HepG2 (cell line): ENCODE measurements around the gene SGCE. TPM values are rescaled to one million over a fixed set of nuclear protein-coding genes. Genes with fewer than 3 reads are reported as not detected.

Experiments used
- CC2D1A ChIP-seq: sonication (generic); formaldehyde crosslinking; IDR thresholded peaks from 2 replicates; pipeline ENCODE4 v1.8.1; 2023; ENCODE audit warnings: mild to moderate bottlenecking, missing genetic modification reagents
- ETV6 ChIP-seq: sonication (generic); formaldehyde crosslinking; conservative IDR thresholded peaks from 2 replicates; pipeline ENCODE4 v1.4.0; 2020; ENCODE audit warnings: missing genetic modification reagents
- KDM4B ChIP-seq: sonication (generic); formaldehyde crosslinking; IDR thresholded peaks from 2 replicates; pipeline ENCODE4 v1.4.0; 2020; ENCODE audit warnings: missing genetic modification reagents
- NFKB2 ChIP-seq: sonication (generic); formaldehyde crosslinking; IDR thresholded peaks from 2 replicates; pipeline ENCODE4 v1.4.0; 2020; ENCODE audit warnings: missing genetic modification reagents, borderline replicate concordance
- NR1H2 ChIP-seq: sonication (generic); formaldehyde crosslinking; IDR thresholded peaks from 2 replicates; pipeline ENCODE4 v1.8.1; 2022; ENCODE audit warnings: low read depth, missing genetic modification reagents, borderline replicate concordance
- ZBTB21 ChIP-seq: sonication (generic); formaldehyde crosslinking; IDR thresholded peaks from 2 replicates; pipeline ENCODE4 v1.4.0; 2020; ENCODE audit warnings: missing genetic modification reagents
- ZNF143 ChIP-seq: sonication (generic); formaldehyde crosslinking; IDR thresholded peaks from 2 replicates; pipeline ENCODE4 v1.4.0; 2020; ENCODE audit warnings: missing genetic modification reagents
- ZNF260 ChIP-seq: sonication (generic); formaldehyde crosslinking; IDR thresholded peaks from 2 replicates; pipeline ENCODE4 v1.4.0; 2020; ENCODE audit warnings: missing genetic modification reagents, low read depth, mild to moderate bottlenecking, borderline replicate concordance
- ZNF44 ChIP-seq: sonication (generic); formaldehyde crosslinking; IDR thresholded peaks from 2 replicates; pipeline ENCODE4 v1.5.1; 2020; ENCODE audit warnings: mild to moderate bottlenecking, missing genetic modification reagents
- ZNF547 ChIP-seq: sonication (generic); formaldehyde crosslinking; IDR thresholded peaks from 2 replicates; pipeline ENCODE4 v1.5.1; 2020; ENCODE audit warnings: mild to moderate bottlenecking, missing genetic modification reagents
- ZNF562 ChIP-seq: sonication (generic); formaldehyde crosslinking; IDR thresholded peaks from 2 replicates; pipeline ENCODE4 v1.8.0; 2022; ENCODE audit warnings: missing genetic modification reagents, borderline replicate concordance
- polyA plus RNA-seq, 8 experiments: library from polyadenylated mRNA; depleted of rRNA in 3 of 8; stranded (reverse) in 7 of 8; unstranded in 1 of 8; fragments of >200 nt; fragmentation: Illumina TruSeq in 4 of 8; extraction: Trizol in 4 of 8; gene quantifications; 2 replicates each; pipeline versions ENCODE4 v1.2.1 to v1.2.3, GENCODE V29; 2011 to 2016; ENCODE audit warnings: low read depth in 4 of 8, missing spikeins in 1 of 8, mixed read lengths in 1 of 8; ENCODE audit not compliant: insufficient read depth in 1 of 8
- total RNA-seq, 5 experiments: library from RNA; depleted of rRNA; stranded (reverse); fragments of >200 nt; fragmentation: Illumina TruSeq; extraction: Trizol; gene quantifications; 2 replicates each; pipeline ENCODE4 v1.2.3, GENCODE V29; 2016; ENCODE audit warnings: low read depth in 1 of 5
- TF ChIP-seq, protein P1 (sequence below): sonication (generic); formaldehyde crosslinking; IDR thresholded peaks from 2 replicates; pipeline ENCODE4 v1.4.0; 2020; ENCODE audit warnings: missing genetic modification reagents
- TF ChIP-seq, protein P2 (sequence below): sonication (generic); formaldehyde crosslinking; IDR thresholded peaks from 2 replicates; pipeline ENCODE4 v1.8.0; 2022; ENCODE audit warnings: mild to moderate bottlenecking, missing genetic modification reagents, borderline replicate concordance
- TF ChIP-seq, protein P3 (sequence below): sonication (generic); formaldehyde crosslinking; conservative IDR thresholded peaks from 2 replicates; pipeline ENCODE4 v1.4.0; 2020; ENCODE audit warnings: missing genetic modification reagents
- TF ChIP-seq, protein P4 (sequence below): IDR thresholded peaks from 2 replicates; pipeline ENCODE4 v1.6.1; 2016; ENCODE audit warnings: control low read depth
- TF ChIP-seq, protein P5 (sequence below), 2 experiments: sonication (generic) in 1 of 2; formaldehyde crosslinking in 1 of 2; IDR thresholded peaks; 2 replicates each; pipeline versions ENCODE4 v1.5.1 to v1.6.1; 2011 to 2020; ENCODE audit warnings: borderline replicate concordance in 1 of 2, low read depth in 1 of 2, low read length in 1 of 2, mild to moderate bottlenecking in 1 of 2, missing genetic modification reagents in 1 of 2, moderate library complexity in 1 of 2
- TF ChIP-seq, protein P6 (sequence below): sonication (generic); formaldehyde crosslinking; conservative IDR thresholded peaks from 2 replicates; pipeline ENCODE4 v1.8.1; 2023; ENCODE audit warnings: missing genetic modification reagents
- TF ChIP-seq, protein P7 (sequence below): IDR thresholded peaks from 2 replicates; pipeline ENCODE4 v1.6.1; 2016; ENCODE audit warnings: missing genetic modification reagents, missing compliant biosample characterization

The SGCE gene
- total and polyA plus RNA-seq, 2 of the 13 experiments (the other 11 are each of a cell fraction or from before 2014, with no cell fraction given), result 52.3 to 71.1 TPM

DNA sequence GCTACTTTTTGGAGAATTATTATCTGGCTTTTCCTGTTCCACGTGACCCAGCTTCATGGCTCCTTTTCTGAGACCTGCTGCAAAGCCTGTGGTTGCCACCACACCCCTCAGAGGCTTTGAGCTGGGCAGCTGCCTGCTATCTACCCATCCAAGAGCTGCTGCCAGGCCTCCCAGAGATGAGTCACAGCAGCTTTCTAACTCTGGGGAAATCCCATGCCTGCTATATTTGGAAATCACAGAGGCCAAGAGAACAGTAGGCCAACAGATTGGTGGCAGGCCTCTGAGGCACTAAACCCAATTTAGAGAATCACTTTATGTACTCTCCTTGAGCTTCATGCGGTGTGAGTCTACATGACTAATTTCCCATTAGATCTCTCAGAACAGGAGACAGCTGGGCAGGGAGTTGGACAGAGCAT, 35.2 kb downstream of the SGCE start (continued):
- TF ChIP-seq, protein P1, sequence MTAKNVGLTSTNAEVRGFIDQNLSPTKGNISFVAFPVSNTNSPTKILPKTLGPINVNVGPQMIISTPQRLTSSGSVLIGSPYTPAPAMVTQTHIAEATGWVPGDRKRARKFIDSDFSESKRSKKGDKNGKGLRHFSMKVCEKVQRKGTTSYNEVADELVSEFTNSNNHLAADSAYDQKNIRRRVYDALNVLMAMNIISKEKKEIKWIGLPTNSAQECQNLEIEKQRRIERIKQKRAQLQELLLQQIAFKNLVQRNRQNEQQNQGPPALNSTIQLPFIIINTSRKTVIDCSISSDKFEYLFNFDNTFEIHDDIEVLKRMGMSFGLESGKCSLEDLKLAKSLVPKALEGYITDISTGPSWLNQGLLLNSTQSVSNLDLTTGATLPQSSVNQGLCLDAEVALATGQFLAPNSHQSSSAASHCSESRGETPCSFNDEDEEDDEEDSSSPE (CRISPR knock-in tag), result no peak
- TF ChIP-seq, protein P2, sequence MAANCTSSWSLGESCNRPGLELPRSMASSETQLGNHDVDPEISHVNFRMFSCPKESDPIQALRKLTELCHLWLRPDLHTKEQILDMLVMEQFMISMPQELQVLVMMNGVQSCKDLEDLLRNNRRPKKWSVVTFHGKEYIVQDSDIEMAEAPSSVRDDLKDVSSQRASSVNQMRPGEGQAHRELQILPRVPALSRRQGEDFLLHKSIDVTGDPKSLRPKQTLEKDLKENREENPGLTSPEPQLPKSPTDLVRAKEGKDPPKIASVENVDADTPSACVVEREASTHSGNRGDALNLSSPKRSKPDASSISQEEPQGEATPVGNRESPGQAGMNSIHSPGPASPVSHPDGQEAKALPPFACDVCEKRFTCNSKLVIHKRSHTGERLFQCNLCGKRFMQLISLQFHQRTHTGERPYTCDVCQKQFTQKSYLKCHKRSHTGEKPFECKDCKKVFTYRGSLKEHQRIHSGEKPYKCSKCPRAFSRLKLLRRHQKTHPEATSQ, result no peak
- TF ChIP-seq, protein P3, sequence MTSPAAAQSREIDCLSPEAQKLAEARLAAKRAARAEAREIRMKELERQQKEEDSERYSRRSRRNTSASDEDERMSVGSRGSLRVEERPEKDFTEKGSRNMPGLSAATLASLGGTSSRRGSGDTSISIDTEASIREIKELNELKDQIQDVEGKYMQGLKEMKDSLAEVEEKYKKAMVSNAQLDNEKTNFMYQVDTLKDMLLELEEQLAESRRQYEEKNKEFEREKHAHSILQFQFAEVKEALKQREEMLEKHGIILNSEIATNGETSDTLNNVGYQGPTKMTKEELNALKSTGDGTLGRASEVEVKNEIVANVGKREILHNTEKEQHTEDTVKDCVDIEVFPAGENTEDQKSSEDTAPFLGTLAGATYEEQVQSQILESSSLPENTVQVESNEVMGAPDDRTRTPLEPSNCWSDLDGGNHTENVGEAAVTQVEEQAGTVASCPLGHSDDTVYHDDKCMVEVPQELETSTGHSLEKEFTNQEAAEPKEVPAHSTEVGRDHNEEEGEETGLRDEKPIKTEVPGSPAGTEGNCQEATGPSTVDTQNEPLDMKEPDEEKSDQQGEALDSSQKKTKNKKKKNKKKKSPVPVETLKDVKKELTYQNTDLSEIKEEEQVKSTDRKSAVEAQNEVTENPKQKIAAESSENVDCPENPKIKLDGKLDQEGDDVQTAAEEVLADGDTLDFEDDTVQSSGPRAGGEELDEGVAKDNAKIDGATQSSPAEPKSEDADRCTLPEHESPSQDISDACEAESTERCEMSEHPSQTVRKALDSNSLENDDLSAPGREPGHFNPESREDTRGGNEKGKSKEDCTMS, result no peak
- TF ChIP-seq KDM4B (CRISPR knock-in tag) (no peak), NR1H2 (CRISPR knock-in tag) (no peak), NFKB2 (CRISPR knock-in tag) (no peak), ZNF562 (CRISPR knock-in tag) (no peak), ETV6 (no peak), CC2D1A (no peak), ZBTB21 (no peak), ZNF547 (CRISPR knock-in tag) (no peak), ZNF143 (CRISPR knock-in tag) (no peak), ZNF260 (CRISPR knock-in tag) (no peak), ZNF44 (CRISPR knock-in tag) (no peak)
- TF ChIP-seq, protein P4, sequence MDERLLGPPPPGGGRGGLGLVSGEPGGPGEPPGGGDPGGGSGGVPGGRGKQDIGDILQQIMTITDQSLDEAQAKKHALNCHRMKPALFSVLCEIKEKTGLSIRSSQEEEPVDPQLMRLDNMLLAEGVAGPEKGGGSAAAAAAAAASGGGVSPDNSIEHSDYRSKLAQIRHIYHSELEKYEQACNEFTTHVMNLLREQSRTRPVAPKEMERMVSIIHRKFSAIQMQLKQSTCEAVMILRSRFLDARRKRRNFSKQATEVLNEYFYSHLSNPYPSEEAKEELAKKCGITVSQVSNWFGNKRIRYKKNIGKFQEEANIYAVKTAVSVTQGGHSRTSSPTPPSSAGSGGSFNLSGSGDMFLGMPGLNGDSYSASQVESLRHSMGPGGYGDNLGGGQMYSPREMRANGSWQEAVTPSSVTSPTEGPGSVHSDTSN (CRISPR knock-in tag), result no peak
- TF ChIP-seq, protein P5, sequence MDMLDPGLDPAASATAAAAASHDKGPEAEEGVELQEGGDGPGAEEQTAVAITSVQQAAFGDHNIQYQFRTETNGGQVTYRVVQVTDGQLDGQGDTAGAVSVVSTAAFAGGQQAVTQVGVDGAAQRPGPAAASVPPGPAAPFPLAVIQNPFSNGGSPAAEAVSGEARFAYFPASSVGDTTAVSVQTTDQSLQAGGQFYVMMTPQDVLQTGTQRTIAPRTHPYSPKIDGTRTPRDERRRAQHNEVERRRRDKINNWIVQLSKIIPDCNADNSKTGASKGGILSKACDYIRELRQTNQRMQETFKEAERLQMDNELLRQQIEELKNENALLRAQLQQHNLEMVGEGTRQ (IDR thresholded peaks at IDR 0.05; ENCODE audit: low read depth, low read length), result no peak
- TF ChIP-seq, protein P5 (CRISPR knock-in tag; IDR thresholded peaks at IDR 0.05; ENCODE audit: borderline replicate concordance), result no peak; the same call in 1 of the 2 replicates
- TF ChIP-seq, protein P6, sequence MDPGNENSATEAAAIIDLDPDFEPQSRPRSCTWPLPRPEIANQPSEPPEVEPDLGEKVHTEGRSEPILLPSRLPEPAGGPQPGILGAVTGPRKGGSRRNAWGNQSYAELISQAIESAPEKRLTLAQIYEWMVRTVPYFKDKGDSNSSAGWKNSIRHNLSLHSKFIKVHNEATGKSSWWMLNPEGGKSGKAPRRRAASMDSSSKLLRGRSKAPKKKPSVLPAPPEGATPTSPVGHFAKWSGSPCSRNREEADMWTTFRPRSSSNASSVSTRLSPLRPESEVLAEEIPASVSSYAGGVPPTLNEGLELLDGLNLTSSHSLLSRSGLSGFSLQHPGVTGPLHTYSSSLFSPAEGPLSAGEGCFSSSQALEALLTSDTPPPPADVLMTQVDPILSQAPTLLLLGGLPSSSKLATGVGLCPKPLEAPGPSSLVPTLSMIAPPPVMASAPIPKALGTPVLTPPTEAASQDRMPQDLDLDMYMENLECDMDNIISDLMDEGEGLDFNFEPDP, result no peak
- TF ChIP-seq, protein P7, sequence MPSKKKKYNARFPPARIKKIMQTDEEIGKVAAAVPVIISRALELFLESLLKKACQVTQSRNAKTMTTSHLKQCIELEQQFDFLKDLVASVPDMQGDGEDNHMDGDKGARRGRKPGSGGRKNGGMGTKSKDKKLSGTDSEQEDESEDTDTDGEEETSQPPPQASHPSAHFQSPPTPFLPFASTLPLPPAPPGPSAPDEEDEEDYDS (CRISPR knock-in tag), result peak; percentile 55
